ENCODE data around the gene KIFAP3. TPM values are rescaled to one million over a fixed set of nuclear protein-coding genes. Genes with fewer than 3 reads are reported as not detected.

Gene KIFAP3
- total and polyA plus RNA-seq, 2 of the 8 experiments (the other 6 are each of a cell fraction or from before 2014, with no cell fraction given), result 1.3 to 3.2 TPM

- no peak overlapping the region for H3K27ac ChIP-seq (ENCODE audit: low read depth, low read length)
- WGBS, 2 experiments (ENCODE audit: extremely low coverage in 1 of 2, insufficient coverage in 1 of 2, insufficient read length in 1 of 2, insufficient replicate concordance in 2 of 2, low coverage in 1 of 2, low lambda C conversion rate in 2 of 2, missing lambda C conversion rate in 1 of 2), result 94% methylated on average over 3 of the region's 3 CpGs; no CpG with 5 or more reads in 1 of the 2 experiments
- H3K36me3 ChIP-seq (ENCODE audit: control insufficient read depth in 2 of 4, insufficient read depth in 4 of 4, low read length in 3 of 4), result peaks cover 2 to 45% (median 19%) of the 10 kb centered on the region in 4 experiments; a peak in 7 of 8 replicates
- no peak overlapping the region for H2BK15ac ChIP-seq (ENCODE audit: low read length)
- H3K9ac ChIP-seq (replicated peaks in 1 of 4; ENCODE audit: extremely low read depth in 1 of 4, low read depth in 3 of 4, low read length in 3 of 4), result no peak overlapping the region
- no peak overlapping the region for H2AFZ ChIP-seq (ENCODE audit: low read length)
- H4K8ac ChIP-seq (ENCODE audit: extremely low read depth, insufficient read depth, low read length), result no peak overlapping the region
- no peak overlapping the region for H2BK20ac ChIP-seq (ENCODE audit: low read length)
- no peaks in the 10 kb centered on the region for H4K20me1 ChIP-seq (replicated peaks in 1 of 2; ENCODE audit: control insufficient read depth in 1 of 2, insufficient read depth in 2 of 2, low read length in 2 of 2)
- peaks cover 0 to 1% (median 0%) of the 10 kb centered on the region in 4 experiments; a peak in 1 of 7 replicates for H3K27me3 ChIP-seq (replicated peaks in 1 of 4; ENCODE audit: control insufficient read depth in 3 of 4, extremely low read depth in 1 of 4, insufficient read depth in 3 of 4, low read length in 3 of 4)
- ChIA-PET CTCF (ENCODE audit: partially characterized antibody) (no interaction called here), POLR2A (ENCODE audit: partially characterized antibody) (no interaction called here)
- H2BK120ac ChIP-seq (replicated peaks; ENCODE audit: low read depth, low read length), result no peak overlapping the region
- H3K23ac ChIP-seq (ENCODE audit: insufficient read length), result no peak overlapping the region
- no peaks in the 10 kb centered on the region for H3K4me1 ChIP-seq (replicated peaks in 1 of 4; ENCODE audit: control insufficient read depth in 3 of 4, insufficient read depth in 4 of 4, low read length in 3 of 4)
- H3K18ac ChIP-seq (ENCODE audit: extremely low read depth, low read length), result no peak overlapping the region
- no peak overlapping the region for H2BK5ac ChIP-seq (ENCODE audit: low read depth, low read length)
- no peak overlapping the region for H3K4me2 ChIP-seq (ENCODE audit: insufficient read depth in 1 of 2, low read depth in 2 of 2, low read length in 2 of 2)
- no peak overlapping the region for H4K5ac ChIP-seq (ENCODE audit: insufficient read length, low read depth, low read length)
- DNase-seq (ENCODE audit: low read depth in 1 of 2, low spot score in 2 of 2) (no peak), FAIRE-seq (no peak)
- H3K56ac ChIP-seq (replicated peaks; ENCODE audit: insufficient read length, low read depth, low read length), result no peak overlapping the region
- peaks cover 4 to 12% of the 10 kb centered on the region in 2 experiments; a peak in 3 of 4 replicates for H3K9me3 ChIP-seq (ENCODE audit: insufficient read depth in 2 of 2, low read depth in 1 of 2, low read length in 1 of 2)
- H2AK5ac ChIP-seq (ENCODE audit: low read depth, low read length), result no peak overlapping the region
- no peak overlapping the region for H3K4ac ChIP-seq (replicated peaks; ENCODE audit: insufficient read length, low read depth, low read length)
- 0 out of 4 replicates have a peak, but pooled peaks cover 0 to 4% of the 10 kb centered on the region in 2 experiments for H3K79me2 ChIP-seq (ENCODE audit: control insufficient read depth in 1 of 2, insufficient read depth in 2 of 2, low read length in 2 of 2)
- no peaks in the 10 kb centered on the region for H3K79me1 ChIP-seq (ENCODE audit: low read depth, low read length)
- H3K14ac ChIP-seq (ENCODE audit: insufficient read length), result no peak overlapping the region
- H3K4me3 ChIP-seq (ENCODE audit: extremely low read depth in 1 of 4, insufficient read depth in 2 of 4, low read depth in 3 of 4, low read length in 4 of 4), result no peak overlapping the region
- no peak overlapping the region for H2BK12ac ChIP-seq (ENCODE audit: low read depth, low read length)
- no peaks in the 10 kb centered on the region for H3K23me2 ChIP-seq (ENCODE audit: low read depth, low read length)
- no peak overlapping the region for H4K91ac ChIP-seq (replicated peaks; ENCODE audit: insufficient read length, low read length)
- TF ChIP-seq SIN3A (conservative IDR thresholded peaks at IDR 0.05 in 1 of 2, IDR thresholded peaks at IDR 0.05 in 1 of 2; ENCODE audit: low read depth in 1 of 2, low read length in 2 of 2) (no peak), SAP30 (IDR thresholded peaks at IDR 0.05; ENCODE audit: insufficient read depth, insufficient replicate concordance, low read length) (no peak), MAX (IDR thresholded peaks at IDR 0.05) (no peak), KDM4A (IDR thresholded peaks at IDR 0.05; ENCODE audit: low read depth, low read length, severe bottlenecking) (no peak), POLR2A (IDR thresholded peaks at IDR 0.05; ENCODE audit: control extremely low read depth in 1 of 2, low read depth in 2 of 2, low read length in 2 of 2) (no peak), JUND (IDR thresholded peaks at IDR 0.05; ENCODE audit: low read length) (no peak), ASH2L (IDR thresholded peaks at IDR 0.05; ENCODE audit: low read length) (no peak), TCF12 (IDR thresholded peaks at IDR 0.05; ENCODE audit: low read depth, low read length) (no peak), SUZ12 (IDR thresholded peaks at IDR 0.05; ENCODE audit: low read length) (no peak), TBP (IDR thresholded peaks at IDR 0.05; ENCODE audit: low read depth, low read length) (no peak), CBX5 (IDR thresholded peaks at IDR 0.05; ENCODE audit: low read depth, low read length) (no peak), JUN (IDR thresholded peaks at IDR 0.05; ENCODE audit: low read depth, low read length) (no peak)
Measured at GRCh38 chr1:169874229-169874628, 200.3 kb downstream of the KIFAP3 start.

Measured in H1 (cell line).